Stimulated activated CD4-positive, alpha-beta T cell treated with anti-CD3 and anti-CD28 coated beads, Interleukin-4, amount 100 ng/mL, for 24 hours (primary cell): ENCODE measurements around the gene TCEANC2.

Experiments used
- DNase-seq: peaks from one replicate; pipeline ENCODE4 v3.0.0-alpha.2; 2020

TCEANC2 gene

DNA sequence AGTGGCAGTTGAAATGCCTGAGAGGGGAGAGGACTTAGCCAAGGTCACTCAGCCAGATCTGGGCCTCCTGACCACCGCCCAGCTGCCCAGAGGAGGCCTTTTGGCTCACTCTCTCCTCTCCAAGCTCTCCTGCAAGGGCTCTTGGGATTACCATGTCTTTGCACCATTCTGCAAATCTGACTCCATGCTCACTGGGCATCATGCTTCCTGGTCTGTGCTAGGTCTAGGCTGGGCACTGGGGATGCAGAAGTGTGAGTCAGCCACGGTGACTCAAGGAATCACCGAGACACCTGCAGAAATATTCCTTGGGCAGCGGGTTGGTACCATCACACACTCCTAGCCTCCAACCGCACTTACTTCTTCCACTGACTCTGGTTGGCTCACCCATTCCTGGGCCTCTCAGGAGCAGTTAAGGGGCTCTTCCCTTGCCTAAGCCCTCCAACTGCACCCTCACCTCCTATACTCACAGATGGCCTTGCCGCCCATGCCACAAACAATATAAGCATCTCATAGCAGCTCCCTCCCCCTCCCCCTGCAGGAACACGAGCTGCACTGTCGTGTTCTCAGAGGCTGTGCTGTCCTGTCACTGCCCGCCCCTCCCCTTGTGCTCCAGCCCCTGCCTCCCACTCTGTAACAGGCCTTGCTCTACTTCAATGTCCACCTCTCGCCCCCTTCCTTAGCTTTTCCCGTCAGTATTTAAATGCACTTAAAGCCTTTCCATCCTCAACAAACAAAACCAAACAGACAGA is 64.6 kb downstream of the TCEANC2 start:
- DNase-seq = no peak

DNA sequence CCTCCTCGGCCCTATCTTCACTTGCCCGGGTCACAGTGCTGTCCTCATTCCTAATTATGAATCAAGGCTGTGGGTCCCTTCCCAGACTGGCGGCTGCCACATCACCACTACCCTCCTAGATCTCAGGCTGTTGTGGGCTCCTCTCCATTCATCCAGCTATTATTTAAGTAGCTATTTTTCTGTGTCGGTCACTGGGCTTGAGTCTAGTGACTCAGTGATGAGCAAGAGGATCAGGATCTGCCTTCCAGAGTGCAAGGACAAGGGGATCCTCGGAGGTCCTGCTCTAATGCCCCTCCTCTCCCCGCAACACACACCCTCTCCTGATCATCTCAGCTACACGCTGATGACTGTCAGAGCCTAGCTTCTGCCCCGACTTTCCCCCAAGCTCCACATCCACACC is 65.3 kb downstream of the TCEANC2 start:
- DNase-seq = no peak

DNA sequence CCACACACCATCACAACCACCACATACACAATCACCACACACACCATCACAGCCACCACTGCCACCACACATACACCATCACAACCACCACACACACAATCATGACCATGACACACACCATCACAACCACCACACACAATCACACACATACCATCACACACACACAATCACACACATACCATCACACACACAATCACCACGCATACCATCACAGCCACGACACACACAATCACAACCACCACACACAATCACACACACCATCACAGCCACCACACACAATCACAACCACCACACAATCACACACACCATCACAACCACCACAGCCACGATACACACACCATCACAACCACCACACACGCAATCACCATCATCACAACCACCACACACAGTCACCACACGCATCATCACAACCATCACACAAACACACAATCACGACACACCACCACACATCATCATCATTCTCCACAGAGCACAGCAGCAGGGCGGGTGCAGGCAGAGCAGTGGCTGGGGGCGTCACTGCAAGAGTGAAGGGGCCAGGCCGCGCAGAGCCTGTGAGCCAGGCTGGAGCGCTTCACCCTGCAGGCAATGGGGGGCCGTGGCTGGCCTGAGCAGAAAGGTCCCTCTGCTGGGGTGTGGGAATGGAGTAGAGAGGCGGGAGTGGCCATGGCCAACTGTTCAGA is 66.8 kb downstream of the TCEANC2 start:
- no peak for DNase-seq

DNA sequence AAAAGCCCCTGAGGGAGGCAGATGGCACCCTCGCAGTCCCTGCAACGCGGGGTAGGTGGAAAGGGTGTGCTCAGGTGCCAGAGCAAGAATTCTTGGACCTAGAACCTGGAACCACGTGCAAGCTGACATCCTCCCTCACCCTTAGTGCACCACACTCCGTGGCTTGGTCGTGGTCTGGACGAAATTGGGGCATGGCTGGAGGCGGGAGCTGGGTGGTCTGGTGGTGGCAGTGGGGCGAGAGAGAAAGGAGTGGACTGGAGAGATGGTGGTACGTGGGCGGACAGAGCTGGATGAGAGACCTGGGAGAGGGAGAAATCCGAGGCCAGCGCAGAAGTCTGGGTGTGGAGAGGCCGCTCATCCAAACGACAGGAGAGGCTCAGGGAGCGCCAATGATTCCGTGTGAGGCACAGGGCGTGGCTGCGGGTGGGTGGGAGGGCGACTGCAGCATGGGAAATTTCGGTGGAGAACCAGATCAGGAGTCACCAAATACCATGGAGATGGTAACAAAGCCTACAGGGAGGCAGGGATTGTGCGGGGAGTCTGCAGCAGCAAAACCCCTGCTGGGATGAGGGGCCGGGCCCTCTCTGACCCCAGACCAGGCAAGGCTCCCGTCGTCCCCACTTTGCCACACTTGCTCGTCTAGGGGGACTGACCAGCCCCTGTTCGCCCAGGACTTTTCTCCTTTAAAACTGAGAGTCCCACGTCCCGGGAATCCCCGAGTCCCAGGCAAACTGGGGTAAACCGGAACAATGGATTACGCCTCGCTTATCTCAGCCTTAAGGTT is 67.5 kb downstream of the TCEANC2 start:
- no peak for DNase-seq

DNA sequence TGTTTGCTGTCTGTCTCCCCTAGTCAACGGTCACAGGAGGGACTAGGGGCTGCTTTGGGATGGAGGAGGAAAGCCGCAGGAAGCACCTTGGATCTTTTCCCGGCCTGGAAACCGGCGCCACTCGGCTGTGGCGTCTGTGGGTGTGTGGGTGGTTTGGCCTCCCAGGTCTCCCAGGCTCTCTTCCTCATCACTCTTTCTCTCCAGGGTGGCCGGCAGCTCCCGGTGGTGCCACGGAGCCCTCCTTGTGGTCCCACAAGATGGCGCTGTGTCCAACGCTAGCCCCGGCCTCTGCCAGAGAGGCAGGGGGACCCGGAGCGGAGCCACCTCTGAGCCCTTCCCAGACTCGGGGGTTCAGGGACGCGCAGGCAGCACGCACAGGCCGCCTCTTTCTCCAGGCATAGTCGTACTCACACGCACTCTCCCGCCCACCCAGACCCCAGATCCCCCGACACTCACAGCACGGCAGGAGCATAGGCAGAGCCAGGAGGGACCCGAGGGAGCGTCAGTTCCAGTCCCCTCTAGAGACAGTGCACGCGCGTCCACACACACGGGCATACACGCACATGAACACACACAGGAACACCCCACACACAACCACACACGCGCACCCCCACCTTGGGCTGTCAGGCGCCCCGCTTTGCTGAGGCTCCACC is 68.2 kb downstream of the TCEANC2 start:
- DNase-seq = peak; percentile 67

DNA sequence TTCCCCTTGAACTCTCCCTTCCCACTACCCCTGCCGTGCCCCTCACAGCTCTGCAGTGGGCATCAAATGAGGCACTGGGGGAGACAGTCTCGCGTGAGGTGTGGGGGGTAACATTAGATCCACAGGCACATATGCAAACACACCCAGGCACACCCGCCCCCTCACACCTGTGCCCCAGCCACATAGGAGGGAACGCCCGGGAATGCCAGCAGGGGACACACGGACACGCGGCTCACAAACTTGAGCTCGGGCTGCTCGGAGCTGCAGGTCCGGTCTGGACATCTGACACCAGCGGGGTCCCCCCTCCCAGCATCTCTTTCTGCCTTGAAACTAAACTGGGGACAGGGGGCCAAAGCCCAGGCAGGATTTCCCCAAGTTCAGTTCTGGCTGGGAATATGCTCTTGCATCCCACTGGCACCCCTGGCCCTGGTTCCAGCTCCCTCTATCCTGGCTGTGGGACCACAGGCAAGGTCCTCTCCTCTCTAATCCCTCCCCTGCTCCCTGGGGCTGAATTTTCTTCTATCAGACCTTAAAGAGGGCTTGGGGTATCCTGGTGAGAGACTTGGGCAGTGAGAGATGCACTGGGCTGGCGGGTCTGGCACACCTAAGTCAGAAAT is 68.8 kb downstream of the TCEANC2 start:
- DNase-seq = no peak

DNA sequence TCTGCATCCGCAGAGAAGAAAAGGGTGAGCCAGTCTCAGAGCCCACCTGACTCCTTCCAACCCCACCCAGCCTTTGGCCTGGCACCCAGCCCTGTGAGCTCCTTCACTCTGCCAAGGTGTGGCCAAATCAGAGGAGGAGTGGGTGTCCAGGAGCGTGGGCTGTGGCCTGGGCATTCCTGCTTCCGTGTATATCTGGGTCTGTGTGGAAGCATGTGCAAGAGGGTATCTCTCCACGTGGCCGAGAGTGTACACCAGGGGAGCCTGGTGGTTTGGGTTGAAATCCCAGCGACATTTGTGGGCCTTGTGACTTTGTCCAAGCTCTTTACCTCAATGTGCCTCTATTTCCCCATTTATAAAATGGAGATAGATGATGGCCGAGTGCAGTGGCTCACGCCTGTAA is 69.6 kb downstream of the TCEANC2 start:
- DNase-seq = no peak

DNA sequence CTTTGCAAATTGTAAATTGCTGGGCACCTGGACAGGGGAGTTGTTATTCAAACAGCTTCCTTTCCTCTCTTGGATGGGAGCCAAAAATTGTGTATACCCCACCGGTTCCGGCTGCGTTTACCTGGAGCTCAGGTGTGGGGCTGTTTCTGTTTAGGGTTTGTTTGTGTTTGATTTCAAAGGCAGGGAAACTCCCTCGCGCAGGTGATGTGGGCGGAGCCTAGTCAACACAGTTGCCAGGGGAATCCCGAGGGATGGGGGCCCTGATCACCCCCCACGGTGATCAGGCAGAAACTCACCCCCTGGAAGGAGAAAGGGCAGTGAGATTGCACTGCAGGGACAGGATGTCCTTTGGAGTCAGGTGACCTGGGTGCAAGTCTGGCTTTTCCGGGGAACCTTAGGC is 71.1 kb downstream of the TCEANC2 start:
- no peak for DNase-seq

DNA sequence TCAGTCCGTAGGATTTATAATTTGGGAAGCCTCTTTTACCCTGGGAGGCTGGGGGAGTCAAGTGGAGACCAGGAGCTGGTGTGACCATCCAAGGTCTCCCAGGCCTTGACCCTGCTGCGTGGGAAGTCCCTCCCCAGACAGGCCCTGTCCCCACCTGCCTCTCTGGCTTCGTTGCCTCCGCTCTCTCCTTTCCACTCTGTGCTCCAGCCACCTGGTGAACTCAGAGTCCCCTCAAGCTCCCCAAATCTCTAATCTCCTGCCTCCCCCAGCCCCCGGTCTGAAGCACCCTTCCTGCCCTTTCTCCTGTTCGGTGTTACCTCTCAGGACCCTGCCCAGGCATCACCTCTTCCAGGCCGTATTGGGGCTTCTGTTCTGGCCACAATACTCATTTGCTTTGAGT is 71.5 kb downstream of the TCEANC2 start:
- no peak for DNase-seq

DNA sequence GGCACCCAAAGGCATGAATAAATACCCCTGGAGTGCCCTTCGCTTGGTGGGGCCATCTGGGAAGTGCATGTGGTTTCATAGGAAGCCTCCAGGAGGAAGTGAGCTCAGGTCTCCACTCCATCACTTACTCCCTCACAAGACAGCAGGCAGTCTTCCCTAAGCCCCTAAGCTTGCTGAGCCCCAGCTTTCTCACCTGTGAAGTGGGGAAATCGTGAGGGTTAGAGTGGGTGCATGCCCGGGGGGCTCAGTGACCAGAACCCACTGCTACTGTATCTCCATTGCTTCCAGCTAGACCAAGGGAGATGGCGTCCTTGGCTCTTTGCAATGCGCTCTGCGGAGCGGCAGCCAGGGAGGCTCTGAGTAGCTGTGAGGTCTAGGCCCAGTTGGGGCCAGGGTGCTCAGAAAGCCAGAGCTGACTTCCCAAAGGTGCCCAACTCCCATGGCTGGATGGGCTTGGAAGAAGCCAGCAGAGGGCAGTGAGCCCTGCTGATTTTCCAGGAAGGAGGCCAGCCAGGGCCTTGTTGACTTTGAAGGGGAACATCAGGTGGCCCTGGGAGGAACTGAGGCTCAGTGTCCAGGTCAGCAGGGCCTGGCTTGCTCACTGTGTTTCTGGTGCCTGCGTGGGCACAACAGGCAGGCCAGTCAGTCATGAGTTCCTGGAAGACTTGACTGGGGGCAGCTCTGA is 72.1 kb downstream of the TCEANC2 start:
- no peak for DNase-seq

DNA sequence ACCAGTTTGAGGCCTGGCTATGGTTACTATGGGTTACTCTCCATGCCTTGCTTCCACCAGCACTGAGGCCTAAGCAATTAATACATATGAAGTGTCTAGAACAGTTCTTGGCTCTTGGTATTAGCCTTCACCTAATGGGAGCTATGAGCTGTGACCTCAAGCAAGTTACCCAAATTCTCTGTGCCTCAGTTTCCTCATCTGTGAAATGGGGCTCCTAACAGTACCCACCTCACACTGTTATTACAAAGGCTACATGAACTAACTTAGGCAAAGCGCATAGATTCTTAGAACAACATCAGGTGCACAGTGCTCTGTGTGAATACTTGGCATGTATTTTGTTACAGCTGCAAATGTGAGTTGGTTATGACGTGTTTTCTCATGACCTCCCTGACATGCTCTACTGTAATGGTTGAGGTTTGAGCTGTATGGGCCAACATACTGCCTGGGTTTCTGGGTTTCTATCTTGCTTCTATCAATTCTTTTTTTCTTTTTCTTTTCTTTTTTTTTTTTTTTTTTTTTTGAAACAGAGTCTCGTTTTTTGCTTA is 72.9 kb downstream of the TCEANC2 start:
- no peak for DNase-seq

DNA sequence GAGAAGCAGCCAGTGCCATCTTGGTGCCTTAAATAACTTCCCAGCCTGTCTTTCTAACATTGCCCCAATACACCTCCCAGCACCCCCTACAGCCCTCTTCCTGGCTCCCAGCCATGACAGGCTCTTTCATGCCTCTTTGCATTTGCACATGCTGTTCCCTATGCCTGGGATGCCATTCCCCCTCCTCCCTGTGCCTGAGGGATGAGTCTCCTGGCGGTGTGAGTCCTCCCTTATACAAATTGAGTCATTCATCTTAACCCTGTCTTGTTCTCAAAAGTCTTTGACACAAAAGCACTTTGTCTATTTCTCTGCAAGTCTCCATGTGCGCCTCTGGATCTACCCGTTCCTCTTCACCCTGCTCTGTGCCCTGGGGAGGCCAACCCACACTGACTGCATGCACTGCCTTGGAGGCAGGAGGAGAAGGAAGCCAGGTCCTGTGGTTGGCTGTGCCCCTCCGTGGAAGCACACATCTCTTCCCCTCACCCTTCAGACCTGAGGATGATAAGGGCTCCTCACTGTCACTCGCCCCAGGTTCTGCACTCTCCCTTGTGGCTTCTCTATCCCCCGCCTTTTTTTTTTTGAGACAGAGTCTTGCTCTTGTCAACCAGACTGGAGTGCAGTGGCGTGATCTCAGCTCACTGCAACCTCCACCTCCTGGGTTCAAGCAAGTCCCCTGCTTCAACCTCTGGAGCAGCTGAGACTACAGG is 74.3 kb downstream of the TCEANC2 start:
- no peak for DNase-seq

DNA sequence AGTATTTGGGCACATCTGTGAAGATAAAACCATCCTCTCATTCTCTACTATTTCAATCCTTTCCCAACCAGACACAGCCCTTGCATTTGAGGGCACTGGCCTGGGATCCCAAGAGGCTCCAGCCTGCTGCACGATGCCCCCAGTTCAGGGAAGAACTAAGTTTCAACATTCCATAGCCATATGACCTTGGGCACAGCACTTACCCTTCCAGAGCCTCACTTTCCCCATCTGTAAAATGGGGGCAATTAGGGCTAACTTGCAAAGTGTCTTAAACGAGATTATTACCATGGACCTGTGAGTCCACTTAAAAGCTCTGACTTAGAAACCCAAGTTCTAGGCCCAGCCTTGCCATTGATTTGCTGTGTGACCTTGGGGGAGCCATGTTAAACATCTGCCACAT is 76.5 kb downstream of the TCEANC2 start:
- no peak for DNase-seq

DNA sequence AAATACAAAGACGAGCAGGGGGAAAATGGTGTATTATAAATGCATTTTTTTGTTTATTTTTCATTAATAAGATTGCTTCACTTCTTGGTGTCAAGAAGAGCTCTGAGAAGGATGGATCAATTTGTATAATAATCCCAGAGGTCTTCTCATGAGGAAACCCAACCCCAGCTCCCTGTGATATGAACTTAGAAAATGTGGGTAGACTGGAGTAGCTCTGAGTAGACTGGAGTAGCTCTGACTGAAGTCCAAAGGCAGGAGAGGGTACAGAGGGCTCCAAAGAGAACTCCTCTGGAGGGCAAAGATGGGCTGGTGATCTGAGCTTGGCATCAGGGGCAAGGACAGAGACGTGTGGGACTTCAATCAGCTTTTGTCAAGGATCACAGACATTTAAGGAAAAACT is 78.0 kb downstream of the TCEANC2 start:
- DNase-seq = no peak

DNA sequence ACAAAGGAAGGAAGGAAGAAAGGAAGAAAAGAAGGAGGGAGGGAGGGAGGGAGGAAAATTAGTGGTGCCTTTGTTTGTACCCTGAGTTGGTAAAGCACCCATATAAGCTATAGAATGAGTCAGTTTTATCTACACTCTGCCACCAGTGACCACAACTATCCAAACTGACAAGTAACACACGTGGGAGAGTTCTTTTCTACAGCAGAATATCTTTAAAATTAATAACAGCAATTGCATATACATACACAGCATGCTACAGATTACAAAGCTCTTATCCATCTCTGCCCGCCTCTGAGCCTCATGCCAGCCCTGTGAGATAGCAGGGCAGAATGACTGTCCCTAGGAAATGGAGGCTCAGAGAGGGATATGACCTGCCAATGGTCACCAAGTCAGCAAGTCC is 79.1 kb downstream of the TCEANC2 start:
- no peak for DNase-seq

DNA sequence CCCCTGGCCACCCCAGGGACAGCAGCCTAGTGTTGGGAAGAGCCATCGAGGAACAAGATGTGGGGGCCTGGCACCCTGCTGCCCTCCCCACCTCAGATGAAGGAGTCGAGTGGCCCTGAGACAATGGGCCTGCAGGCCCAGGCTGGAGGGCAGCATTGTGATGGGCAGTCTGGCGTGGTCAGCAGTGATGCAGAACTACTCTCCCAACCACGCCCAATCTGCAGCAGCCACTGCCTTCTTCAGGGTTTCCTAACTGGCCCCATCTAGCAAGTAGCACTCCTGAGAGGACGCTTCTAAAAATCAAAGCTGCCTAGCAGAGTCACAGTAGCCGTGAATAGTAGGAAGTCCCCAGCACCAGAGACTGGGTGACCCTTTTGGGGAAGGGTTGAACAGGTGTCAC is 80.9 kb downstream of the TCEANC2 start:
- no peak for DNase-seq

DNA sequence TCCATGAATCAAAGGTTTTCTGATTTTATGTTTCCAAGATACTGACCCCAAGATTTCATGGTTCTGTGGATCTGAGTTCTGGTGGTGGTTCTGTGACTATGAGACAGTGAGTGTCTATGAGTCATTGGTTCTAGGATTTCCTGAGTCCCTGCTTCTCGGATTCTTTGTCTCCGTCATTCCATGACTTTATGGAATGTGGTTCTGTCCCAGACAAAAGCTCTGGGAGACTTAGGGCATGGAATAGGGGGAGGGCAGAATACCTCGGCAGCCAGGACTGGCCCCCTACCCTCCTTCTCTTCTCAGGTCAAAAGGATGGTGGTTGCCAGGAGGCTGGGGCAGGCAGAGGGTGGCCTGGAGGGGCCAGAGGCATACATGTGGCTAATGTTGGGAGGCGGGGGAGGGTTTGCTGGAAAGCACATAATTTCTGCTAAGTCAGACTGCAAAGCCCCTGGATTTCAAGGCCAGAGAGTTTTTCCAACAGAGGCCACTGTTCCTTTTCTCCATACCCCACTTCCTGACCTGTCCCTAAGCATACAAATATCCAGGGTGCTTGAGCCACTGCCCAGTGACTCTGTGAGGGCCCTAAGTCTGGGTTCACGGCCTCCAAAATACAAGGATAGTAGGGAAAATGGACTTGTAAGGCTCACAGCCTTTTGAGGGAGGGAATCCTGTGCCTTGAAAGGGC is 82.2 kb downstream of the TCEANC2 start:
- no peak for DNase-seq

DNA sequence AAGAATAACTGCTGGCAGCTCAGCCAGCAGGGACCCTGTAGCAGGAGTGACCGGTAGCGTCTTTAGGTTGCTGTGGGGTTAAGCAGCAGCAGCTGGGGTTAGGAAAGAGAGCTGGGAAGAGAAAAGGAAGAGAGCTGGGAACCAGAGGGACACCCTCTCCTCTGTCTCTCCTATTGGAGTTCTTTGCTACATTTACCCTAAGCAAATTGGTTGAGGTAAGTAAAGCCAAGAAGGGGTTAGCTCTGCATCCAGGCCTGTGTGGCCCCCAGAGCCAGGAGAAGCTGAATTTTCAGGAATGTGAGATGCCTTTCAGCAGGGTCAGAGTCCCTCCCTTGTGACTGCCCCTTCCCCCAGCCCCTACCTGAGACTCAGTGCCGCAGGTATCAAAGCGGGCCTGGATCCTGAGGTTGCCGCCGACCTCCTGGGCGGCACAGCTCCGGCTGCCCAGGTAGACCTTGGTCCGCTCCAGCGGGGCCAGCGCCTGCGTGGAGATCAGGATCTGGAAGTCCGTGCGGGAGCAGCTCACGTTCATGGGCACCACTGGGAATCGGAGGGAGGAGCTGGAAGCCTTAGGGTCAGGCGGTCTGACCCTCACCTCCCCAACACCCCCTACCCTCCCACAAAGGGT is 83.0 kb downstream of the TCEANC2 start:
- no peak for DNase-seq

DNA sequence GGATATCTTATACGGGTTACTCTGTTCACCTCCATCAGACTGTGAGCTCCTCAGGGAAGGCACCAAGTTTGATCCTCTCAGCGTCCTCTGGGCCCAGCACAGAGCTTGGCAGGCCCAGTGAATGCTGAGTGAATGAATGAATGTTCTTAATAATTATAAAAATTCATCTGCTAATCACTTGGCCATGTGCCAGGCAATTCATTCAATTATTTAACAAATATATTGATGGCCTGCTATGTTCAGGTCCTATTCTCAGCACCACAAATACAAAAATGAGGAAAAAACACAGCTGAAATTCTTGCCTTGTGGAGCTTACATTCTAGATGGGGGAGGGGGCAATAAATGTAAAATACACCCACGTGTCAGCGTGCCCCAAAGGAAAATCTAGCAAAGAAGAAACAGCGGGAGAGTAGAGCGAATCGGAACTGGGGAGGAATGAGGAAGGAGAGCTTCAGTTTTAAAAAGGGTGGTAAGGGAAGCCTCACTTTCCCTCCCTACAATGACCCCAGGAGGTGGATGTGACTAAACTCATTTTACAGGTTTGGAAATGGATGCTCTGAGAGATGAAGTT is 83.6 kb downstream of the TCEANC2 start:
- DNase-seq = no peak

DNA sequence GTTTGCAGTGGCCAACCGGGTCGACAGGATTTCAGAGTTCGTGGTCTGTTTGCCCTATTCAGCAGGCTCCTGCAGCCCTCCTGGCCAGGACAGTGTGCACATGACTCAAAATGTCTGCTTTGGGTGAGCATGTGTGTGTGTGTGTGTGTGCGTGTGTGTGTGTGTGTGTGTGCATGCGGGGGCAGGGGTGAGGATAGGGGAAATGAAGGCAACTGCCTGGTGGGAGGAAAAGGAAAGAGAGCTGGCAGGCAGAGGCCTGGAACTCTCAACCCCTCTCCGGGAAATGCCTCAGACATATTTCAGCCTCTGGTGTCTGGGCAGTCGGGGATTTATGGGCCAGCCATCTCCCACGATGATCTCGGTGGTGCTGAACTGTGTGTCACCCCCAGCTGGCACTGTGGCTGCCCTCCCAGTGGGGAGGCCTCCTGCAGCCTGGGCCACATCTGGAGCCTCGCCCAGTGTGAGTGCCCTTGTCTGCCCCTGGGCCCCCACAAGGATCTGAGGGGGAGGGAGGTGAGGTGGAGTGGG is 84.2 kb downstream of the TCEANC2 start:
- DNase-seq = no peak
